Psoas muscle (tissue), 8 donors: ENCODE data around the gene CHRD. TPM values are rescaled to one million over a fixed set of nuclear protein-coding genes. Genes with fewer than 3 reads are reported as not detected.

Experiments
- ATAC-seq, 4 donors: fragments of 200-7000 bp; cut with Tn5 transposase; one replicate each; pipeline ENCODE4 v1.9.1; 2020; ENCODE audit warnings: moderate library complexity in 3 of 4, mild to moderate bottlenecking in 2 of 4
- DNase-seq, 2 donors: peaks; one replicate each; pipeline ENCODE4 v3.0.0-alpha.2; 2020
- H3K27ac ChIP-seq: fragments of 200-600 bp; one replicate; pipeline ENCODE4 v1.8.0; 2022
- H3K27me3 ChIP-seq, 3 donors: fragments of 200-600 bp in 1 of 3; one replicate each; pipeline versions ENCODE4 v1.6.1 to v1.8.0; 2013 to 2022; ENCODE audit warnings: low read length in 2 of 3, mild to moderate bottlenecking in 2 of 3, moderate library complexity in 1 of 3; ENCODE audit not compliant: insufficient read depth in 3 of 3
- H3K36me3 ChIP-seq, 2 donors: fragments of 200-600 bp in 1 of 2; one replicate each; pipeline versions ENCODE4 v1.6.1 to v1.8.0; 2013 to 2022; ENCODE audit warnings: low read depth in 1 of 2, mild to moderate bottlenecking in 1 of 2, moderate library complexity in 1 of 2; ENCODE audit not compliant: insufficient read depth in 1 of 2
- H3K4me1 ChIP-seq: fragments of 200-600 bp; one replicate; pipeline ENCODE4 v1.8.0; 2022
- H3K4me3 ChIP-seq: fragments of 200-600 bp; one replicate; pipeline ENCODE4 v1.8.0; 2022; ENCODE audit warnings: mild to moderate bottlenecking
- H3K9me3 ChIP-seq: fragments of 200-600 bp; one replicate; pipeline ENCODE4 v1.8.0; 2022
- WGBS, 3 donors: extraction: QIAGEN DNeasy Blood & Tissue Kit; methylation state at CpG; one replicate each; pipeline versions ENCODE4 v1.1.6 to v1.1.7; 2013; 5-methylcytosine and 5-hydroxymethylcytosine counted together
- intact Hi-C, 2 donors: fragments of 100-400 bp; cut with DNase I; formaldehyde crosslinking; loops; one replicate each; pipeline versions ENCODE4 v1.11.0 to v1.14.2; 2022
- polyA plus RNA-seq, 3 donors: library from polyadenylated mRNA; stranded (reverse); fragments of 200-250 nt; gene quantifications; one replicate each; pipeline ENCODE4 v1.2.3, GENCODE V29; 2013
- total RNA-seq, 4 donors: library from RNA; stranded (reverse); fragmentation: NEBNext Ultra II Directional in 2 of 4; extraction: Animal tissue kit (Norgen Biotek cat#: 25700) in 2 of 4; gene quantifications; one replicate each; pipeline versions ENCODE4 v1.2.1 to v1.2.4, GENCODE V29; 2021 to 2023
- TF ChIP-seq, protein P1 (sequence below): fragments of 200-600 bp; IDR thresholded peaks from one replicate; pipeline ENCODE4 v1.8.0; 2022; ENCODE audit warnings: antibody characterized with exemption
- donor health status: healthy with polysubstance abuse.
- donor health status: DM: no; HTN: no; CAD: no; lungs with moderate emphysema.
- donor health status: Bipolar disorder and iron deficiency.
- donor health status: healthy.
- donor health status: DM: yes; HTN: yes; CAD: no.
- donor health status: DM: no; HTN: no; CAD: no.
- donor health status: DM: no; HTN: no; CAD: no.
- donor health status: DM: yes; HTN: yes; CAD: no.

The CHRD gene
- total and polyA plus RNA-seq, 7 donors: 2.5 to 10.5 (median 5.2) TPM

DNA sequence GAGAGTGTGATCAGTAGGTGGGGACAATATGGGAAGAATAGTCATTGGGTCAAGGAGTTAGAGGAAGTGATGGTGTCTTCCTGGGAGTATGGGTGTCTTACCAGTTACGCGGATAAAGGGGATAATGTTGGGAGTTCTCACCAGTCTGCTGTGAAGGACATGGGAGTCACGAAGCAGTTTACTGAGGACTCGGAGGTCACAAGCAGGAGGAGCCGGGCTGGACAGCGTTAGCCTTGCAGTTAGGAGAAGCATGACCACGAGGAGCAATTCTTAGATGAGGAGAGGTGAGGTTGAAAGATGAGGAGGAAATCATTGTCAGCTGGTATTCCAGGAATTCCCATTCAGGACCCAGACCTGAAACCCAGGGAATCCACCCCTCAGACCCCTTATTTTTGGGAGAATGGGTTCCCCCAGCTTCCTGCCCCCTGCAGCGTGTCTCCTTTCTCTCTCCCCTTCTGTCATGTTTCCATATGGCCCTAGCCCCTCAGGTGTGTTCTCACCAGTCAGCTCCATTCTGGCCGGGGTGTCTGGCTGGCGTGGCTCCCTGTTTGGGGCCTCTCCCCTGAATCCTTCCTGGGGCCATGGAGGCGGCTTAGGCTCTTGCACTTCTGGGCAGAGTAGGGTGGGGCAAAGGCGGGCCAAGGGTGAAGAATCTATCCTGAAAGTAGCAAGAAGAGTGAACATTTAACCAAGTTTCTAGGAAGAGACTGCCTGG is 4.0 kb upstream of the CHRD start:
- Histone ChIP-seq H3K27me3 (peaks cover 0 to 21% (median 0%) of the 10 kb centered on the region in 3 donors), H3K9me3 (no peaks in the 10 kb centered on the region), H3K27ac (no peak overlapping the region), H3K36me3 (no peaks in the 10 kb centered on the region), H3K4me3 (no peak overlapping the region), H3K4me1 (peaks cover 9% of the 10 kb centered on the region)
- DNase-seq (no peak), ATAC-seq (no peak)
- 89 to 91% (median 90%) methylated on average over 12 of the region's 12 CpGs for WGBS, 3 donors
- intact Hi-C loops: loop anchor here in 1 of 2 donors (10.0 kb wide), 1 partner anchor 399 kb away; no protein-coding TSS in a partner anchor
- TF ChIP-seq, protein P1, sequence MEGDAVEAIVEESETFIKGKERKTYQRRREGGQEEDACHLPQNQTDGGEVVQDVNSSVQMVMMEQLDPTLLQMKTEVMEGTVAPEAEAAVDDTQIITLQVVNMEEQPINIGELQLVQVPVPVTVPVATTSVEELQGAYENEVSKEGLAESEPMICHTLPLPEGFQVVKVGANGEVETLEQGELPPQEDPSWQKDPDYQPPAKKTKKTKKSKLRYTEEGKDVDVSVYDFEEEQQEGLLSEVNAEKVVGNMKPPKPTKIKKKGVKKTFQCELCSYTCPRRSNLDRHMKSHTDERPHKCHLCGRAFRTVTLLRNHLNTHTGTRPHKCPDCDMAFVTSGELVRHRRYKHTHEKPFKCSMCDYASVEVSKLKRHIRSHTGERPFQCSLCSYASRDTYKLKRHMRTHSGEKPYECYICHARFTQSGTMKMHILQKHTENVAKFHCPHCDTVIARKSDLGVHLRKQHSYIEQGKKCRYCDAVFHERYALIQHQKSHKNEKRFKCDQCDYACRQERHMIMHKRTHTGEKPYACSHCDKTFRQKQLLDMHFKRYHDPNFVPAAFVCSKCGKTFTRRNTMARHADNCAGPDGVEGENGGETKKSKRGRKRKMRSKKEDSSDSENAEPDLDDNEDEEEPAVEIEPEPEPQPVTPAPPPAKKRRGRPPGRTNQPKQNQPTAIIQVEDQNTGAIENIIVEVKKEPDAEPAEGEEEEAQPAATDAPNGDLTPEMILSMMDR: no peak

DNA sequence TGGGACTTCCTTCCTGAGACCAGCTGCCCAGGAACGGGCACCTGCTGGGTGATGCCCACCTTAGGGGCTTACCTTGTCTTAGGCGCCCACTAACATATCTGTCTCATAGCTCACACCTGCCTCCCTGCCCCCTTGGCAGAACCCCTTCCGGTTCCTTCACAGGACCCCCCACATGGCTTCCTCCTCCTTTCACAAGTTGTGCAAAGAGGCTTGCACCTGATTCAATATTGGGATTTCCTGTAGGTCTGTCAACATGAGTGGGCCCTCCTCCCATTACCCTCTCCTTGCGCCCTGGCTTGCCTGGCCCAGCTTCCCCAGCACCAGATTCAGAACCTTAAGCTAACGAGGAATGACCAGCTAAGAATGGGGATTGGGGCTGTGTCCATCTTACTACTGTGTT is 2.5 kb upstream of the CHRD start:
- WGBS, 3 donors: 80 to 89% (median 87%) methylated on average over 5 of the region's 5 CpGs
- Histone ChIP-seq H3K4me3 (peak overlapping the region; percentile 57), H3K27me3 (peaks cover 0 to 32% (median 0%) of the 10 kb centered on the region in 3 donors), H3K4me1 (peaks cover 10% of the 10 kb centered on the region), H3K36me3 (no peaks in the 10 kb centered on the region), H3K27ac (peak overlapping the region; percentile 77), H3K9me3 (no peaks in the 10 kb centered on the region)
- no peak for DNase-seq
- TF ChIP-seq, protein P1: no peak
- intact Hi-C loops: loop anchor here in 1 of 2 donors (10.0 kb wide), 1 partner anchor 397 kb away; no protein-coding TSS in a partner anchor
- ATAC-seq: no peak

DNA sequence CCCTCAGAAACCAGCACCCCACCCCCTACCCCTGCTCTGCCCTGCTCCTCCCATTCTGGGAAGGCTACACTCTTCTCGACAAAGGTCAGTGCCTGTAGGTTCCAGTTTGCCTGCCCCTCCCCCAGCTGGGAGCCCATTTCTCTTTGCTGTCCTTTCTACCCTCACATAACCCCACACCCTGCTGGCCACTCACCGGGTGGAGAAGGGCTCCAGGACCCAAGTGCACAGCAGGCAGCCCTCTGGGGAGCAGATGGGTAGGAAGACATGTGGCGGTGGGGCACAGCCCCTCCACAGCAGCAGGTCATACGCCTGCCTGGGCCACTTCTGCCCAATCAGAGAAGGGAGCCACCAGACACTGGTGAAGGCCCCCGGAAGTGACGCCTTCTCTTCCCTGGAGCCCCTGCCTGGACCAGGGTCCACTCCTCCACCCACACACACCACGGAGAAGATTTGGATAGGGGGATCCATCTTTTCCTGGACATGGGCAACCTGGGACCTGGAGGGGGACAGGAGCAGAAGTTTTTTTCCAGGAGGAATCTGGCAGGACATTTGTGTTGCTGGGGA is 1.9 kb upstream of the CHRD start, which contains the start of gene THPO:
THPO (minus strand) TSS at position 326 of the 564 bp plus-strand sequence. CDS start 1,948 bp downstream, outside the sequence.
- H3K4me3 ChIP-seq: peak within 1 kb of the TSS; percentile 57
- peak; percentile 45 to 75 (median 68) for ATAC-seq
- 52 to 56% (median 53%) methylated on average over 7 of the region's 7 CpGs for whole genome bisulfite sequencing, 3 donors
- no peaks in the 10 kb centered on the region for H3K36me3 ChIP-seq
- intact Hi-C loops: loop anchor here in 1 of 2 donors (10.0 kb wide), 1 partner anchor 397 kb away; no protein-coding TSS in a partner anchor
- H3K27me3 ChIP-seq: peaks cover 0 to 32% (median 0%) of the 10 kb centered on the region in 3 donors
- peaks cover 10% of the 10 kb centered on the region for H3K4me1 ChIP-seq
- DNase-seq: peak in 1 of 2 donors; percentile 47
- H3K27ac ChIP-seq: peak within 1 kb of the TSS; percentile 77
- TF ChIP-seq, protein P1: no peak
- no peaks in the 10 kb centered on the region for H3K9me3 ChIP-seq

DNA sequence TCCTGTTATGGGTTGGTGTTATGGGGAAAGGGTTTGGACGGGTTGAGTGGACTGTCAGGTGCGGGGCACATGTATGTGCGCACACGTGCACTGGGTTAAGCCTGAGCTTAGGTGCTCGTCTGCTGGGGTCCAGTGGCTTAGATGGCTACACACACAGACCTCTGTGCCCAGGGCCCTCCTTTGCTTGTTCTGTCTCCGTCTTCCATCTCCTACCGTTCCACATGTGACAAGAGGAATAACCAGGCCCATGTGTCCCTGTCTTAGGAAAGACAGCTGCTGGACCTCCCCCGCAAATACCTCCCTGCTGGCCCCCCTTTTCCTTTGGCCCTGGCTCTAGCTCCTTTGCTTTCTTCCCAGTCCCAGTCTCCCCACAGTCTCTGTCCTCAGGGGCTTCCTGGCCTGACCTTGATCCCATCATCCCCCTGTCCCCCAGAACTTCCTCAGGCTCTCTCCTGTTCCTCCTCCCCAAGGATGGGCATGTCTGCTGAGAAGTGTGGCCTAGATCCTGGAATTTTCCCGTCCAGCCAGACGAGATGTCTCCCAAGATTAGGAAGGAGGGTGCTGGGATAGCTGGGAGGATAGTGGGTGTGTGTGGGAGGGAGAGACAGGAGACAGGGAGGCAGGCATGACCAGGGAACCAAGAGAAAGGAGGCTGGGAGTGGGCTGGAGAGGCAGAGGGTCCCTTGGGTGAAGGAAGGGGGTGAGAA is 1.1 kb upstream of the CHRD start:
- Histone ChIP-seq H3K9me3 (no peaks in the 10 kb centered on the region), H3K27ac (peak overlapping the region; percentile 77), H3K36me3 (no peaks in the 10 kb centered on the region), H3K4me3 (peak overlapping the region; percentile 57), H3K27me3 (peaks cover 0 to 32% (median 0%) of the 10 kb centered on the region in 3 donors), H3K4me1 (peaks cover 10% of the 10 kb centered on the region)
- ATAC-seq (peak in 3 of 4 donors; percentile 23 to 48 (median 42)), DNase-seq (no peak)
- intact Hi-C loops: loop anchor here in 1 of 2 donors (10.0 kb wide), 1 partner anchor 396 kb away; no protein-coding TSS in a partner anchor
- TF ChIP-seq, protein P1: no peak
- WGBS, 3 donors: 62 to 73% (median 72%) methylated on average over 10 of the region's 10 CpGs
